HepG2 (cell line): ENCODE results near the gene UBTF. TPM values are rescaled to one million over a fixed set of nuclear protein-coding genes. Genes with fewer than 3 reads are reported as not detected.

ENCODE experiments used
- ATF7-NPFF ChIP-seq: sonication (generic); formaldehyde crosslinking; IDR thresholded peaks from 2 replicates; pipeline ENCODE4 v1.8.1; 2023; ENCODE audit warnings: mild to moderate bottlenecking, low read depth, missing genetic modification reagents, moderate library complexity
- EEA1 ChIP-seq: sonication (generic); formaldehyde crosslinking; IDR thresholded peaks from 2 replicates; pipeline ENCODE4 v1.5.1; 2020; ENCODE audit warnings: mild to moderate bottlenecking, missing genetic modification reagents, borderline replicate concordance
- HMGXB4 ChIP-seq, 2 experiments: sonication (generic) in 1 of 2; formaldehyde crosslinking in 1 of 2; IDR thresholded peaks; 2 replicates each; pipeline versions ENCODE4 v1.4.0 to v1.6.1; 2018 to 2020; ENCODE audit warnings: missing genetic modification reagents in 2 of 2, borderline replicate concordance in 1 of 2, low read depth in 1 of 2, mild to moderate bottlenecking in 1 of 2, missing biosample characterization in 1 of 2
- KDM1A ChIP-seq: IDR thresholded peaks from 2 replicates; pipeline ENCODE4 v1.6.1; 2016; ENCODE audit warnings: missing compliant biosample characterization
- KIAA2018 ChIP-seq: sonication (generic); formaldehyde crosslinking; IDR thresholded peaks from 2 replicates; pipeline ENCODE4 v1.5.0; 2020; ENCODE audit warnings: mild to moderate bottlenecking, missing genetic modification reagents, borderline replicate concordance
- NR0B2 ChIP-seq: sonication (generic); formaldehyde crosslinking; IDR thresholded peaks from 2 replicates; pipeline ENCODE4 v1.4.0; 2020; ENCODE audit warnings: mild to moderate bottlenecking, missing genetic modification reagents
- PHF20 ChIP-seq: sonication (generic); formaldehyde crosslinking; IDR thresholded peaks from 2 replicates; pipeline ENCODE4 v1.5.0; 2020; ENCODE audit warnings: mild to moderate bottlenecking, missing genetic modification reagents
- PITX1 ChIP-seq: sonication (generic); formaldehyde crosslinking; IDR thresholded peaks from 2 replicates; pipeline ENCODE4 v1.5.1; 2020; ENCODE audit warnings: mild to moderate bottlenecking, missing genetic modification reagents
- RORA ChIP-seq: sonication (generic); formaldehyde crosslinking; IDR thresholded peaks from 2 replicates; pipeline ENCODE4 v1.5.0; 2020; ENCODE audit warnings: mild to moderate bottlenecking, missing genetic modification reagents, moderate library complexity
- SRSF4 ChIP-seq: fragments of 200-400 bp; formaldehyde crosslinking; IDR thresholded peaks from one replicate; pipeline ENCODE4 v1.6.1; 2018; ENCODE audit warnings: mild to moderate bottlenecking, low read depth, low read length, moderate library complexity; ENCODE audit not compliant: poor library complexity, severe bottlenecking
- STAG1 ChIP-seq: sonication (generic); formaldehyde crosslinking; IDR thresholded peaks from 2 replicates; pipeline ENCODE4 v1.4.0; 2020; ENCODE audit warnings: missing genetic modification reagents
- ZBTB7A ChIP-seq: sonication (generic); formaldehyde crosslinking; IDR thresholded peaks from 2 replicates; pipeline ENCODE4 v1.8.0; 2022; ENCODE audit warnings: mild to moderate bottlenecking, missing genetic modification reagents
- ZC3H13 ChIP-seq: sonication (generic); formaldehyde crosslinking; IDR thresholded peaks from 2 replicates; pipeline ENCODE4 v1.8.1; 2023; ENCODE audit warnings: mild to moderate bottlenecking, missing genetic modification reagents, moderate library complexity
- ZNF274 ChIP-seq: sonication (generic); formaldehyde crosslinking; IDR thresholded peaks from 2 replicates; pipeline ENCODE4 v1.5.1; 2020; ENCODE audit warnings: mild to moderate bottlenecking, missing genetic modification reagents
- ZNF513 ChIP-seq: sonication (generic); formaldehyde crosslinking; conservative IDR thresholded peaks from 2 replicates; pipeline ENCODE4 v1.5.0; 2020; ENCODE audit warnings: missing genetic modification reagents
- ZNF616 ChIP-seq: sonication (generic); formaldehyde crosslinking; IDR thresholded peaks from 2 replicates; pipeline ENCODE4 v1.5.0; 2020; ENCODE audit warnings: low read depth, mild to moderate bottlenecking, missing genetic modification reagents
- polyA plus RNA-seq, 8 experiments: library from polyadenylated mRNA; depleted of rRNA in 3 of 8; stranded (reverse) in 7 of 8; unstranded in 1 of 8; fragments of >200 nt; fragmentation: Illumina TruSeq in 4 of 8; extraction: Trizol in 4 of 8; gene quantifications; 2 replicates each; pipeline versions ENCODE4 v1.2.1 to v1.2.3, GENCODE V29; 2011 to 2016; ENCODE audit warnings: low read depth in 4 of 8, missing spikeins in 1 of 8, mixed read lengths in 1 of 8; ENCODE audit not compliant: insufficient read depth in 1 of 8
- total RNA-seq, 5 experiments: library from RNA; depleted of rRNA; stranded (reverse); fragments of >200 nt; fragmentation: Illumina TruSeq; extraction: Trizol; gene quantifications; 2 replicates each; pipeline ENCODE4 v1.2.3, GENCODE V29; 2016; ENCODE audit warnings: low read depth in 1 of 5

Gene UBTF
- total and polyA plus RNA-seq, 2 of the 13 experiments (the other 11 are each of a cell fraction or from before 2014, with no cell fraction given) = 15.2 to 60.9 TPM

GRCh38 chr17:44187131-44187899, 32.2 kb downstream of the UBTF start (continued):
- TF ChIP-seq PHF20 (CRISPR knock-in tag) (peak; percentile 12; the same call in 1 of the 2 replicates), SRSF4 (no peak), RORA (0 out of 2 replicates have a peak, but pooled peaks have one; percentile 41), ZNF274 (CRISPR knock-in tag) (peak; percentile 7; the same call in 1 of the 2 replicates), EEA1 (CRISPR knock-in tag) (peak; percentile 90; the same call in 1 of the 2 replicates), HMGXB4 (CRISPR knock-in tag; IDR thresholded peaks at IDR 0.05; ENCODE audit: borderline replicate concordance in 1 of 2, low read depth in 1 of 2) (peak in 1 of 2 experiments; percentile 60; a peak in 1 of 4 replicates), ZC3H13 (CRISPR knock-in tag) (0 out of 2 replicates have a peak, but pooled peaks have one; percentile 20), ZNF616 (CRISPR knock-in tag) (0 out of 2 replicates have a peak, but pooled peaks have one; percentile 39), KDM1A (peak; percentile 81), STAG1 (CRISPR knock-in tag) (no peak), ATF7-NPFF (CRISPR knock-in tag) (no peak), PITX1 (CRISPR knock-in tag) (no peak), ZNF513 (no peak), NR0B2 (CRISPR knock-in tag) (0 out of 2 replicates have a peak, but pooled peaks have one; percentile 17), KIAA2018 (CRISPR knock-in tag) (0 out of 2 replicates have a peak, but pooled peaks have one; percentile 17), ZBTB7A (peak; percentile 88)
